ENCODE results near the gene TPSG1. TPM values are rescaled to one million over a fixed set of nuclear protein-coding genes. Genes with fewer than 3 reads are reported as not detected.

TPSG1 gene
- total and polyA plus RNA-seq, 5 donors, result 0.21 TPM; not detected in 4

DNA sequence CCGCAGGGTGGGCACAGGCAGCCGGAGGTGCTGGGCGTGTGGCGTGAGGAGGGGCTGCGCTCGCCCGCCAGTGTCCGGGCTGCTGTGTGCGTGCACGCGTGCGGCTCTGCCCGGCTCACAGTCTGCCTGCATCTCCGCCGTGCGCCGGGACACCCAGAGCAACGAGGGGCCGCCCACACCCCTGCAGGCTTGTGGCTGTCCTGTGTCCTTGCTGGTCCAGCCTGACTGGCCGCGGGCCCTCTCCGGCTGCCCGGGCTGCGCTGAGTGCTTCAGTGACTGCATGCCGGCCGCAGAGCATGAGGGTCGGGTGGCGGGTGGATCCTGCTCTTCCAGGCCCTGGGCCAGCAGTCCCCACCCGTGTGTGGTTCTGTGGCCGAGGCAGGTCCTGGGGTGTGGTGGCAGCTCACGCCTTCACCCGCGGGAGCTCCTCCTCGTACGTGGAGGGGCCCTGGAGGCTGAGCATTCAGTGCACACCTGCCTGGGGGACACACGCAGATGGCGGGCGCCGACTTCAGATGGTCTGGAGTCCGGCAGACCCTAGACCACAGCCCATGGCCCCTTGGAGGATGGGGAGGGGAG lies 12.4 kb downstream of the TPSG1 start:
- WGBS, result 92% methylated on average over 40 of the region's 40 CpGs
- Histone ChIP-seq H3K27ac (ENCODE audit: low read length) (no peak overlapping the region), H3K27me3 (ENCODE audit: control insufficient read depth, insufficient read depth) (no peaks in the 10 kb centered on the region), H3K9me3 (ENCODE audit: control insufficient read depth, low read length) (no peaks in the 10 kb centered on the region), H3K4me1 (ENCODE audit: control insufficient read depth, insufficient read depth, low read length) (no peaks in the 10 kb centered on the region), H3K4me3 (ENCODE audit: low read length) (no peak overlapping the region)
- intact Hi-C loops (cut with DNase I), result no loop called here
- no peak for ATAC-seq
- no peak for DNase-seq

GRCh38 chr16:1211451-1212268 lies 13.4 kb downstream of the TPSG1 start:
- intact Hi-C loops (cut with DNase I), result no loop called here
- ATAC-seq (no peak), DNase-seq (no peak)
- Histone ChIP-seq H3K9me3 (ENCODE audit: control insufficient read depth, low read length) (no peaks in the 10 kb centered on the region), H3K4me3 (ENCODE audit: low read length) (no peak overlapping the region), H3K27me3 (ENCODE audit: control insufficient read depth, insufficient read depth) (no peaks in the 10 kb centered on the region), H3K27ac (ENCODE audit: low read length) (no peak overlapping the region), H3K4me1 (ENCODE audit: control insufficient read depth, insufficient read depth, low read length) (no peaks in the 10 kb centered on the region)
- 93% methylated on average over 65 of the region's 65 CpGs for whole genome bisulfite sequencing

- Histone ChIP-seq H3K4me3 (ENCODE audit: low read length) (no peak overlapping the region), H3K9me3 (ENCODE audit: control insufficient read depth, low read length) (no peaks in the 10 kb centered on the region), H3K4me1 (ENCODE audit: control insufficient read depth, insufficient read depth, low read length) (no peaks in the 10 kb centered on the region), H3K27ac (ENCODE audit: low read length) (no peak overlapping the region), H3K27me3 (ENCODE audit: control insufficient read depth, insufficient read depth) (no peaks in the 10 kb centered on the region)
- WGBS, result 90% methylated on average over 23 of the region's 23 CpGs
- ATAC-seq (no peak), DNase-seq (no peak)
- intact Hi-C loops (cut with DNase I), result no loop called here
These were observed 14.6 kb downstream of the TPSG1 start for GRCh38 chr16:1210461-1210860.

- intact Hi-C loops (cut with DNase I), result no loop called here
- no peaks in the 10 kb centered on the region for H3K27me3 ChIP-seq (ENCODE audit: control insufficient read depth, insufficient read depth)
- no peaks in the 10 kb centered on the region for H3K9me3 ChIP-seq (ENCODE audit: control insufficient read depth, low read length)
- H3K27ac ChIP-seq (ENCODE audit: low read length), result no peak overlapping the region
- ATAC-seq, result no peak
- 93% methylated on average over 43 of the region's 43 CpGs for WGBS
- H3K4me1 ChIP-seq (ENCODE audit: control insufficient read depth, insufficient read depth, low read length), result no peaks in the 10 kb centered on the region
- H3K4me3 ChIP-seq (ENCODE audit: low read length), result no peak overlapping the region
- no peak for DNase-seq
These were observed 16.0 kb downstream of the TPSG1 start for GRCh38 chr16:1209081-1209480.

GRCh38 chr16:1208239-1208830 lies 16.7 kb downstream of the TPSG1 start:
- Histone ChIP-seq H3K4me1 (ENCODE audit: control insufficient read depth, insufficient read depth, low read length) (no peaks in the 10 kb centered on the region), H3K4me3 (ENCODE audit: low read length) (no peak overlapping the region), H3K27ac (ENCODE audit: low read length) (no peak overlapping the region), H3K9me3 (ENCODE audit: control insufficient read depth, low read length) (no peaks in the 10 kb centered on the region), H3K27me3 (ENCODE audit: control insufficient read depth, insufficient read depth) (no peaks in the 10 kb centered on the region)
- intact Hi-C loops (cut with DNase I), result no loop called here
- ATAC-seq (no peak), DNase-seq (no peak)
- WGBS, result 83% methylated on average over 22 of the region's 22 CpGs

GRCh38 chr16:1206786-1207185 lies 18.3 kb downstream of the TPSG1 start:
- 79% methylated on average over 16 of the region's 16 CpGs for WGBS
- Histone ChIP-seq H3K9me3 (ENCODE audit: control insufficient read depth, low read length) (no peaks in the 10 kb centered on the region), H3K27ac (ENCODE audit: low read length) (no peak overlapping the region), H3K4me1 (ENCODE audit: control insufficient read depth, insufficient read depth, low read length) (no peaks in the 10 kb centered on the region), H3K27me3 (ENCODE audit: control insufficient read depth, insufficient read depth) (no peaks in the 10 kb centered on the region), H3K4me3 (ENCODE audit: low read length) (no peak overlapping the region)
- ATAC-seq, result no peak
- DNase-seq, result no peak
- intact Hi-C loops (cut with DNase I), result no loop called here

DNA sequence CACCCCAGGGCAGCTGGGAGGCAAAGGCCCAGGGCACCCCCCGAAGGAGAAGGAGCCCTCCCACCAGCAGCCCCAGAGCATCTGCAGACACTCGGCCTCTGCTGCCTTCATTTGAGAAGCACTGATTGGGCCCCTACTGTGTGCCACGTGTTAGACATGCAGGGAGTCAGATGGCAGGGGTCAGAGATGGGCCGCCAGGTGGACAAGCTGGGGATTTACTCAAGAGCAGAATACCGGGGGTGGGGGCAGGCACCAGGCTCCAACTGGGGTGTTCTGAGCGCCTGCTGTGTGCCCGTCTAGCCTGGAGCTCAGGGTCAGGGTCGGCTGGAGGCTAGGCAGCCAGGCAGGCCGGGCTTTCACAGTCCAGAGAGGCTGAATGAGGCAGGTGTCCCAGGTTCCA lies 18.7 kb downstream of the TPSG1 start:
- 68% methylated on average over 9 of the region's 9 CpGs for WGBS
- no peak for ATAC-seq
- no peaks in the 10 kb centered on the region for H3K4me1 ChIP-seq (ENCODE audit: control insufficient read depth, insufficient read depth, low read length)
- intact Hi-C loops (cut with DNase I), result no loop called here
- H3K9me3 ChIP-seq (ENCODE audit: control insufficient read depth, low read length), result no peaks in the 10 kb centered on the region
- H3K27ac ChIP-seq (ENCODE audit: low read length), result no peak overlapping the region
- H3K4me3 ChIP-seq (ENCODE audit: low read length), result no peak overlapping the region
- no peaks in the 10 kb centered on the region for H3K27me3 ChIP-seq (ENCODE audit: control insufficient read depth, insufficient read depth)
- no peak for DNase-seq

DNA sequence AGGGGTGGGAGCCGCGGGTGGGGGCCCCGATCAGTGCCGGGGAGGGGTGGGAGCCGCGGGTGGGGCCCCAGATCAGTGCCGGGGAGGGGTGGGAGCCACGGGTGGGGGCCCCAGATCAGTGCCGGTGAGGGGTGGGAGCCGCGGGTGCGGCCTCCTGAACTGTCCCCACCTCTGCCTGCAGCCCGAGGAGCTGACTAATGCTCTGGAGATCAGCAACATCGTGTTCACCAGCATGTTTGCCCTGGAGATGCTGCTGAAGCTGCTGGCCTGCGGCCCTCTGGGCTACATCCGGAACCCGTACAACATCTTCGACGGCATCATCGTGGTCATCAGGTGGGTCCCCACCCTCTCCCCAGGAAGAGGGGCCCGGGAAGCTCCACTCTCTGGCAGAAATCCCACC lies 20.1 kb downstream of the TPSG1 start:
- Histone ChIP-seq H3K27ac (ENCODE audit: low read length) (no peak overlapping the region), H3K9me3 (ENCODE audit: control insufficient read depth, low read length) (no peaks in the 10 kb centered on the region), H3K4me1 (ENCODE audit: control insufficient read depth, insufficient read depth, low read length) (no peaks in the 10 kb centered on the region), H3K27me3 (ENCODE audit: control insufficient read depth, insufficient read depth) (no peaks in the 10 kb centered on the region), H3K4me3 (ENCODE audit: low read length) (no peak overlapping the region)
- no peak for ATAC-seq
- intact Hi-C loops (cut with DNase I), result no loop called here
- no peak for DNase-seq
- 79% methylated on average over 15 of the region's 21 CpGs for WGBS

- WGBS, result 93% methylated on average over 18 of the region's 18 CpGs
- Histone ChIP-seq H3K27ac (ENCODE audit: low read length) (no peak overlapping the region), H3K9me3 (ENCODE audit: control insufficient read depth, low read length) (no peaks in the 10 kb centered on the region), H3K4me1 (ENCODE audit: control insufficient read depth, insufficient read depth, low read length) (no peaks in the 10 kb centered on the region), H3K4me3 (ENCODE audit: low read length) (no peak overlapping the region), H3K27me3 (ENCODE audit: control insufficient read depth, insufficient read depth) (no peaks in the 10 kb centered on the region)
- intact Hi-C loops (cut with DNase I), result no loop called here
- no peak for DNase-seq
- no peak for ATAC-seq
These were observed 22.8 kb downstream of the TPSG1 start for GRCh38 chr16:1202274-1202673.

DNA sequence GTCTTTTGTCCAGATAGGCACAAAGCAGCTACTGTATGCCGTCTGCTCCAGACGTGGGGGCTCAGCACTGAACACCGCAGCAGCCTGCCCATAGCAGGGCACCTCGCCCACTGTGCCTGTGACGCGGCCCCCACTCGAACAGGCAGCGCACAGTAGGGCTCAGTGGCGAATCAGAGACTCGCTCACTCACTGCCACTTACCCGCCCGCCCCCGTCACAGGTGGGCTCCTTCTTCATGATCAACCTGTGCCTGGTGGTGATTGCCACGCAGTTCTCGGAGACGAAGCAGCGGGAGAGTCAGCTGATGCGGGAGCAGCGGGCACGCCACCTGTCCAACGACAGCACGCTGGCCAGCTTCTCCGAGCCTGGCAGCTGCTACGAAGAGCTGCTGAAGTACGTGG lies 23.6 kb downstream of the TPSG1 start:
- DNase-seq (no peak), ATAC-seq (no peak)
- H3K9me3 ChIP-seq (ENCODE audit: control insufficient read depth, low read length), result no peaks in the 10 kb centered on the region
- H3K27me3 ChIP-seq (ENCODE audit: control insufficient read depth, insufficient read depth), result no peaks in the 10 kb centered on the region
- no peaks in the 10 kb centered on the region for H3K4me1 ChIP-seq (ENCODE audit: control insufficient read depth, insufficient read depth, low read length)
- no peak overlapping the region for H3K27ac ChIP-seq (ENCODE audit: low read length)
- no peak overlapping the region for H3K4me3 ChIP-seq (ENCODE audit: low read length)
- 92% methylated on average over 25 of the region's 25 CpGs for whole genome bisulfite sequencing
- intact Hi-C loops (cut with DNase I), result no loop called here

- WGBS, result 93% methylated on average over 38 of the region's 38 CpGs
- H3K27me3 ChIP-seq (ENCODE audit: control insufficient read depth, insufficient read depth), result no peaks in the 10 kb centered on the region
- ATAC-seq (no peak), DNase-seq (no peak)
- H3K9me3 ChIP-seq (ENCODE audit: control insufficient read depth, low read length), result no peaks in the 10 kb centered on the region
- H3K27ac ChIP-seq (ENCODE audit: low read length), result no peak overlapping the region
- H3K4me1 ChIP-seq (ENCODE audit: control insufficient read depth, insufficient read depth, low read length), result no peaks in the 10 kb centered on the region
- intact Hi-C loops (cut with DNase I), result no loop called here
- no peak overlapping the region for H3K4me3 ChIP-seq (ENCODE audit: low read length)
These were observed 24.9 kb downstream of the TPSG1 start for GRCh38 chr16:1200014-1200627.
